Peyer's patch (tissue), 4 donors: ENCODE measurements around the gene SUSD4. TPM values are rescaled to one million over a fixed set of nuclear protein-coding genes. Genes with fewer than 3 reads are reported as not detected.

Experiments used
- DNase-seq, 3 donors: peaks; one replicate each; pipeline ENCODE4 v3.0.0-alpha.2; 2017 to 2019
- H3K27ac ChIP-seq, 4 donors: fragments of 200-600 bp; sonication (generic); one replicate each; pipeline ENCODE4 v1.5.1; 2016 to 2019
- H3K27me3 ChIP-seq, 2 donors: fragments of 200-600 bp; sonication (generic); one replicate each; pipeline ENCODE4 v1.5.1; 2019
- H3K36me3 ChIP-seq, 3 donors: fragments of 200-600 bp; sonication (generic); one replicate each; pipeline ENCODE4 v1.5.1; 2016 to 2019
- H3K4me1 ChIP-seq, 4 donors: fragments of 200-600 bp; sonication (generic); one replicate each; pipeline ENCODE4 v1.5.1; 2016 to 2019
- H3K4me3 ChIP-seq, 4 donors: fragments of 200-600 bp; sonication (generic); 1 replicate in 3 of 4; 2 replicates in 1 of 4; pipeline ENCODE4 v1.5.1; 2016 to 2019; ENCODE audit warnings: mild to moderate bottlenecking in 1 of 4
- H3K9me3 ChIP-seq, 4 donors: fragments of 200-600 bp; sonication (generic); one replicate each; pipeline ENCODE4 v1.5.1; 2016 to 2019; ENCODE audit warnings: mild to moderate bottlenecking in 1 of 4
- POLR2A ChIP-seq, 2 donors: fragments of 450-650 bp; IDR thresholded peaks; one replicate each; pipeline ENCODE4 v1.5.1; 2017; ENCODE audit warnings: antibody characterized with exemption in 2 of 2, mild to moderate bottlenecking in 2 of 2, moderate library complexity in 2 of 2
- total RNA-seq, 4 donors: library from RNA; depleted of rRNA; stranded (reverse); fragments of >200 nt; gene quantifications; one replicate each; pipeline ENCODE4 v1.1.0, GENCODE V29; 2016
- TF ChIP-seq, protein P1 (sequence below), 6 experiments: fragments of 450-650 bp in 4 of 6; fragments of 200-600 bp in 2 of 6; sonication (generic) in 1 of 6; IDR thresholded peaks; one replicate each; pipeline ENCODE4 v1.5.1; 2017 to 2019; ENCODE audit warnings: antibody characterized with exemption in 6 of 6, mild to moderate bottlenecking in 3 of 6, moderate library complexity in 1 of 6

The SUSD4 gene
- total RNA-seq, 4 donors from 2014 or later, result 0.54 TPM; not detected in 3

DNA sequence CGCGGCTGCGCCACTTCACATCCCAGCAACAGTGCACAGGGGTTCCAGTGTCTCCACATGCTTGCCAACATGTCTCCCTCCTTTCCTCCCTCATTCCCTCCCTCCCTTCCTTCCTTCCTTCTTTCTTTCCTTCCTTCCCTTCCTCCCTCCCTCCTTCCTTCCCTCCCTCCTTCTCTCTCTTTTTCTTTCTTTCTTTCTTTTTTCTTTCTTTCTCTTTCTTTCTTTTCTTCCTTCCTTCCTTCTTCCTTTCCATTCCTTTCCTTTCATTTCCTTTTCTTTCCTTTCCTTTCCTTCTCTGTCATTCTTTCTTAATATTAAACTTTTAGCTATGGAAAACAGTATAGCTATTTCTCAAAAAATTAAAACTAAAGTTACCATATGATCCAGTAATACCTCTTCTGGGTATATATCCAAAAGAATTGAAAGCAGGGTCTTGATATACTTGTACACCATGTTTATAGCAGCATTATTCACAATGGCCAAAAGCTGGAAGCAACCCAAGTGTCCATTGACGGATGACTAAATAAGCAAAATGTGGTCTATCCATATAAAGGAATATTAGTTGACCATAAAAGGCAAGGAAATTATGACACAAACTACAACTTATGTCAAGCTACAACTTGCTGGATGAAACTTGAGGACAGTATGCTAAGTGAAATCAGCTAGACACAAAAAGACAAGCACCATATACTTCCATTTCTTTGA, 165.9 kb downstream of the SUSD4 start:
- Histone ChIP-seq H3K4me1 (no peaks in the 10 kb centered on the region), H3K9me3 (no peaks in the 10 kb centered on the region), H3K27me3 (no peaks in the 10 kb centered on the region), H3K36me3 (no peaks in the 10 kb centered on the region), H3K4me3 (no peak overlapping the region), H3K27ac (no peak overlapping the region)
- TF ChIP-seq, protein P1, sequence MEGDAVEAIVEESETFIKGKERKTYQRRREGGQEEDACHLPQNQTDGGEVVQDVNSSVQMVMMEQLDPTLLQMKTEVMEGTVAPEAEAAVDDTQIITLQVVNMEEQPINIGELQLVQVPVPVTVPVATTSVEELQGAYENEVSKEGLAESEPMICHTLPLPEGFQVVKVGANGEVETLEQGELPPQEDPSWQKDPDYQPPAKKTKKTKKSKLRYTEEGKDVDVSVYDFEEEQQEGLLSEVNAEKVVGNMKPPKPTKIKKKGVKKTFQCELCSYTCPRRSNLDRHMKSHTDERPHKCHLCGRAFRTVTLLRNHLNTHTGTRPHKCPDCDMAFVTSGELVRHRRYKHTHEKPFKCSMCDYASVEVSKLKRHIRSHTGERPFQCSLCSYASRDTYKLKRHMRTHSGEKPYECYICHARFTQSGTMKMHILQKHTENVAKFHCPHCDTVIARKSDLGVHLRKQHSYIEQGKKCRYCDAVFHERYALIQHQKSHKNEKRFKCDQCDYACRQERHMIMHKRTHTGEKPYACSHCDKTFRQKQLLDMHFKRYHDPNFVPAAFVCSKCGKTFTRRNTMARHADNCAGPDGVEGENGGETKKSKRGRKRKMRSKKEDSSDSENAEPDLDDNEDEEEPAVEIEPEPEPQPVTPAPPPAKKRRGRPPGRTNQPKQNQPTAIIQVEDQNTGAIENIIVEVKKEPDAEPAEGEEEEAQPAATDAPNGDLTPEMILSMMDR (IDR thresholded peaks at IDR 0.05), result no peak
- no peak for TF ChIP-seq POLR2A (IDR thresholded peaks at IDR 0.05)
- DNase-seq, result no peak

DNA sequence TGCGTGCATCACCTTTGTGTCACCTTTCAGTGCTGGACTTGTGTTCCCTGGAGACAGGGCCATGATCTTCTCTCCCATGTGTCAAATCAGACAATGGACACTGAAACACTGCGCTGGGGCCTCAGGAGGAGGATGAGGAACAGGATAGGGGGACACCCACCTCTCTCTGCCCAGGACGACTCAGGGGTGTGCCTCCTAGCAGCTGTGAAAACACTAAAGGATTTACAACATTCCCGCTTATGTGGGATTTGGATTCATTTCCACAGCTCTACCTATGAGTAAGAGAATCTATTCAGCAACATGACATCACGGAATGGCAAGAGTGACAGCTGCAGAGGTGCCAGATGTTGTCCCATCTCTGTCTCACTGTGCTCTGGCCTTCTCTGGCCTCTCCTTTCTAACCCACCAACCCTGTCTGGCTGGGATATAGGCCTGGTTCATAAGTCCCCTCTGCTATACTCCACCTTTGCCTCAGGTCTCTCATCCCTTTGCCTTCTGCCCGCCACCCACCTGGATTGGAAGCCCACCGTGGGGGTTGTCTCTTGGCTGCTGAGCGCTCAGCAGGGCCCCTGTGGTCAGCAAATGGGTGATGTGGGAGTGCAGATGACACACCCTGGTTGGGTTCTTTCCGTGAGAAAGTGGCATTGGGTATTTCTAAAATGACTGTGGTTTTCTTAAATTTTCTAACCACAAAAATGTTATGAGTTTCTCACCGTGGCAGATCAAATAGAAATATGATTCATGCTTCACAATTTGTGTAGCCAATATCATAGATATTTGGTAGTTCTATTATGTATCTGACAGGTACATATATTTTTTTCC, 173.9 kb downstream of the SUSD4 start:
- TF ChIP-seq, protein P1 (IDR thresholded peaks at IDR 0.05), result no peak
- no peak for TF ChIP-seq POLR2A (IDR thresholded peaks at IDR 0.05)
- H3K36me3 ChIP-seq, result no peaks in the 10 kb centered on the region
- no peaks in the 10 kb centered on the region for H3K27me3 ChIP-seq
- DNase-seq, result no peak
- no peaks in the 10 kb centered on the region for H3K4me1 ChIP-seq
- no peaks in the 10 kb centered on the region for H3K9me3 ChIP-seq
- no peak overlapping the region for H3K4me3 ChIP-seq
- no peak overlapping the region for H3K27ac ChIP-seq

DNA sequence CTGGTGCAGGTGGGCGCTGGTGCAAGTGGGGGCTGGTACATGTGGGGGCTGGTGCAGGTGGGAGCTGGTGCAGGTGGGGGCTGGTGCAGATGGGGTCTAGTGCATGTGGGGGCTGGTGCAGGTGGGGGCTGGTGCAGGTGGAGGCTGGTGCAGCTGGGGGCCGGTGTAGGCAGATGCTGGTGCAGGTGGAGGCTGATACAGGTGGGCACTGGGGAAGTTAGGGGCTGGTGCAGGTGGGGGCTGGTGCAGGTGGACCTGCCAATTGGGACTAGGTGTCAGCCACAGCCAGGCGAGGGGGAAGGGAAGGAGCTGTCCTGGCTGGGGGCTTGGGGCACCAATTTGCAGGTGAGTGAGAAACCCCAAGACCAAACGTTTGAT, 174.5 kb downstream of the SUSD4 start:
- H3K4me1 ChIP-seq, result no peaks in the 10 kb centered on the region
- H3K27ac ChIP-seq, result no peak overlapping the region
- TF ChIP-seq, protein P1 (IDR thresholded peaks at IDR 0.05), result no peak
- no peak for TF ChIP-seq POLR2A (IDR thresholded peaks at IDR 0.05)
- H3K9me3 ChIP-seq, result no peaks in the 10 kb centered on the region
- H3K27me3 ChIP-seq, result no peaks in the 10 kb centered on the region
- H3K4me3 ChIP-seq, result no peak overlapping the region
- H3K36me3 ChIP-seq, result no peaks in the 10 kb centered on the region
- DNase-seq, result no peak

GRCh38 chr1:223188618-223189356, 175.2 kb downstream of the SUSD4 start:
- no peak for DNase-seq

DNA sequence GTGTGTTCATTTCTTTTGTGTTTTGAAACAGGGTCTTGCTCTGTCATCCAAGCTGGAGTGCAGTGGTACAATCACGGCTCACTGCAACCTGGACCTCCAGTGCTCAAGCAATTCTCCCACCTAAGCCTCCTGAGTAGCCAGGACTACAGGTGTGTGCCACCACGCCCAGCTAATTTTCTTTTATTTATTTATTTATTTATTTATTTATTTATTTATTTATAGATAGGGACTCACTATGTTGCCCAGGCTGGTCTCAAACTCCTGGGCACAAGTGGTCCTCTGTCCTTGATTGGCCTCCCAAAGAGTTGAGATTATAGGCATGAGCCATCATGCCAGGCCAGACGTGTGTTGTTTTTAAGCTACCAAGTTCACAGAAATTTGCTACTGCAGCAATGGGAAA, 177.2 kb downstream of the SUSD4 start:
- H3K27ac ChIP-seq, result no peak overlapping the region
- no peaks in the 10 kb centered on the region for H3K36me3 ChIP-seq
- no peak overlapping the region for H3K4me3 ChIP-seq
- no peak for DNase-seq
- TF ChIP-seq, protein P1 (IDR thresholded peaks at IDR 0.05), result no peak
- no peak for TF ChIP-seq POLR2A (IDR thresholded peaks at IDR 0.05)
- no peaks in the 10 kb centered on the region for H3K4me1 ChIP-seq
- no peaks in the 10 kb centered on the region for H3K9me3 ChIP-seq
- no peaks in the 10 kb centered on the region for H3K27me3 ChIP-seq

More at GRCh38 chr1:223188618-223189356, 175.2 kb downstream of the SUSD4 start:
- TF ChIP-seq, protein P1 (IDR thresholded peaks at IDR 0.05), result no peak
- no peak for TF ChIP-seq POLR2A (IDR thresholded peaks at IDR 0.05)
- H3K36me3 ChIP-seq, result no peaks in the 10 kb centered on the region
- no peaks in the 10 kb centered on the region for H3K9me3 ChIP-seq
- no peak overlapping the region for H3K27ac ChIP-seq
- H3K4me3 ChIP-seq, result no peak overlapping the region
- no peaks in the 10 kb centered on the region for H3K27me3 ChIP-seq
- no peaks in the 10 kb centered on the region for H3K4me1 ChIP-seq
